ENCODE measurements around the gene BRCC3. TPM values are rescaled to one million over a fixed set of nuclear protein-coding genes. Genes with fewer than 3 reads are reported as not detected.

The BRCC3 gene
- total and polyA plus RNA-seq, 2 of the 13 experiments (the other 11 are each of a cell fraction or from before 2014, with no cell fraction given): 19.8 to 24.3 TPM

DNA sequence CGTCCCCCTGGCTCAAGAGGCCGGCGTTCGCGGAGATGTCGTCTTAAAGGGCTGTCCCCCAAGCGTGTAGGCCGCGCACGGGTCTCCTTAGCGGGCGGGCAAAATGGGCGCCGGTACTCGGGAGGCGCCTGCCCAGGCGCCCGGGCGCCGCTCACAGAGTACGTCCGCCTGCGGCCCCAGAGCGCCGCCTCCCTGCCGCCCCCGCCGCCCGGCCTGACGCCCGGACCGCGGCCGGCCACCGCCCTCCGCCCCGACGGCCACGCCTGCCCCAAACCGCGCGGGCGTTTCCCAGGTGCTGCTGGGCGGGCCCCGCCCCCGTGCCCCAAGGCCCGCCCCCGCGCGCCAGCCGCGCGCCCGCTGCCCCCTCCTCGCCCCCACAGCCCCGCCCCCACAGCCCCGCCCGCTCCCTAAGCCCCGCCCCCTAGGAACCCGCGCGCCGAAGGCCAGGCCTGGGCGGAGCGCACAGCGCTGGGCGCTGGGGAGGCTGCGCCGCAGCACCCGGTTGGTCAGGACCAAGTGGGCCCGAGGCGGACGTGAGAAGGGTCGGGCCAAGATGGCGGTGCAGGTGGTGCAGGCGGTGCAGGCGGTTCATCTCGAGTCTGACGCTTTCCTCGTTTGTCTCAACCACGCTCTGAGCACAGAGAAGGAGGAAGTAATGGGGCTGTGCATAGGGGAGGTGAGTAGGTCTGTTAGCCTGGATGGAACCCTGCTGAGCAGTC, at the start of gene BRCC3, which contains the start of the genes CMC4 and MTCP1 (continued):
- TF ChIP-seq, protein P1, sequence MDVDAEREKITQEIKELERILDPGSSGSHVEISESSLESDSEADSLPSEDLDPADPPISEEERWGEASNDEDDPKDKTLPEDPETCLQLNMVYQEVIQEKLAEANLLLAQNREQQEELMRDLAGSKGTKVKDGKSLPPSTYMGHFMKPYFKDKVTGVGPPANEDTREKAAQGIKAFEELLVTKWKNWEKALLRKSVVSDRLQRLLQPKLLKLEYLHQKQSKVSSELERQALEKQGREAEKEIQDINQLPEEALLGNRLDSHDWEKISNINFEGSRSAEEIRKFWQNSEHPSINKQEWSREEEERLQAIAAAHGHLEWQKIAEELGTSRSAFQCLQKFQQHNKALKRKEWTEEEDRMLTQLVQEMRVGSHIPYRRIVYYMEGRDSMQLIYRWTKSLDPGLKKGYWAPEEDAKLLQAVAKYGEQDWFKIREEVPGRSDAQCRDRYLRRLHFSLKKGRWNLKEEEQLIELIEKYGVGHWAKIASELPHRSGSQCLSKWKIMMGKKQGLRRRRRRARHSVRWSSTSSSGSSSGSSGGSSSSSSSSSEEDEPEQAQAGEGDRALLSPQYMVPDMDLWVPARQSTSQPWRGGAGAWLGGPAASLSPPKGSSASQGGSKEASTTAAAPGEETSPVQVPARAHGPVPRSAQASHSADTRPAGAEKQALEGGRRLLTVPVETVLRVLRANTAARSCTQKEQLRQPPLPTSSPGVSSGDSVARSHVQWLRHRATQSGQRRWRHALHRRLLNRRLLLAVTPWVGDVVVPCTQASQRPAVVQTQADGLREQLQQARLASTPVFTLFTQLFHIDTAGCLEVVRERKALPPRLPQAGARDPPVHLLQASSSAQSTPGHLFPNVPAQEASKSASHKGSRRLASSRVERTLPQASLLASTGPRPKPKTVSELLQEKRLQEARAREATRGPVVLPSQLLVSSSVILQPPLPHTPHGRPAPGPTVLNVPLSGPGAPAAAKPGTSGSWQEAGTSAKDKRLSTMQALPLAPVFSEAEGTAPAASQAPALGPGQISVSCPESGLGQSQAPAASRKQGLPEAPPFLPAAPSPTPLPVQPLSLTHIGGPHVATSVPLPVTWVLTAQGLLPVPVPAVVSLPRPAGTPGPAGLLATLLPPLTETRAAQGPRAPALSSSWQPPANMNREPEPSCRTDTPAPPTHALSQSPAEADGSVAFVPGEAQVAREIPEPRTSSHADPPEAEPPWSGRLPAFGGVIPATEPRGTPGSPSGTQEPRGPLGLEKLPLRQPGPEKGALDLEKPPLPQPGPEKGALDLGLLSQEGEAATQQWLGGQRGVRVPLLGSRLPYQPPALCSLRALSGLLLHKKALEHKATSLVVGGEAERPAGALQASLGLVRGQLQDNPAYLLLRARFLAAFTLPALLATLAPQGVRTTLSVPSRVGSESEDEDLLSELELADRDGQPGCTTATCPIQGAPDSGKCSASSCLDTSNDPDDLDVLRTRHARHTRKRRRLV (CRISPR knock-in tag; IDR thresholded peaks at IDR 0.05): no peak
- TF ChIP-seq AHR (CRISPR knock-in tag; IDR thresholded peaks at IDR 0.05) (no peak), NAIF1 (CRISPR knock-in tag; IDR thresholded peaks at IDR 0.05; ENCODE audit: borderline replicate concordance) (no peak), IRX3 (CRISPR knock-in tag; IDR thresholded peaks at IDR 0.05; ENCODE audit: borderline replicate concordance, low read depth) (no peak), HHEX (CRISPR knock-in tag; IDR thresholded peaks at IDR 0.05) (no peak), HNF4G (IDR thresholded peaks at IDR 0.05; ENCODE audit: borderline replicate concordance, low read depth, low read length) (no peak), HNF4G (CRISPR knock-in tag; IDR thresholded peaks at IDR 0.05; ENCODE audit: borderline replicate concordance, low read depth) (no peak), ZFX (CRISPR knock-in tag; IDR thresholded peaks at IDR 0.05; ENCODE audit: low read depth) (peak; percentile 79), HOXA9 (CRISPR knock-in tag; IDR thresholded peaks at IDR 0.05; ENCODE audit: borderline replicate concordance) (no peak), YY1 (IDR thresholded peaks at IDR 0.05; ENCODE audit: insufficient read depth, insufficient replicate concordance, low read depth, low read length) (peak; percentile 89), HMG20B (CRISPR knock-in tag; conservative IDR thresholded peaks at IDR 0.05) (no peak), ZFP1 (CRISPR knock-in tag; IDR thresholded peaks at IDR 0.05) (no peak)
- TF ChIP-seq, protein P2, sequence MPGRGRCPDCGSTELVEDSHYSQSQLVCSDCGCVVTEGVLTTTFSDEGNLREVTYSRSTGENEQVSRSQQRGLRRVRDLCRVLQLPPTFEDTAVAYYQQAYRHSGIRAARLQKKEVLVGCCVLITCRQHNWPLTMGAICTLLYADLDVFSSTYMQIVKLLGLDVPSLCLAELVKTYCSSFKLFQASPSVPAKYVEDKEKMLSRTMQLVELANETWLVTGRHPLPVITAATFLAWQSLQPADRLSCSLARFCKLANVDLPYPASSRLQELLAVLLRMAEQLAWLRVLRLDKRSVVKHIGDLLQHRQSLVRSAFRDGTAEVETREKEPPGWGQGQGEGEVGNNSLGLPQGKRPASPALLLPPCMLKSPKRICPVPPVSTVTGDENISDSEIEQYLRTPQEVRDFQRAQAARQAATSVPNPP (CRISPR knock-in tag; IDR thresholded peaks at IDR 0.05): no peak
- TF ChIP-seq, protein P3, sequence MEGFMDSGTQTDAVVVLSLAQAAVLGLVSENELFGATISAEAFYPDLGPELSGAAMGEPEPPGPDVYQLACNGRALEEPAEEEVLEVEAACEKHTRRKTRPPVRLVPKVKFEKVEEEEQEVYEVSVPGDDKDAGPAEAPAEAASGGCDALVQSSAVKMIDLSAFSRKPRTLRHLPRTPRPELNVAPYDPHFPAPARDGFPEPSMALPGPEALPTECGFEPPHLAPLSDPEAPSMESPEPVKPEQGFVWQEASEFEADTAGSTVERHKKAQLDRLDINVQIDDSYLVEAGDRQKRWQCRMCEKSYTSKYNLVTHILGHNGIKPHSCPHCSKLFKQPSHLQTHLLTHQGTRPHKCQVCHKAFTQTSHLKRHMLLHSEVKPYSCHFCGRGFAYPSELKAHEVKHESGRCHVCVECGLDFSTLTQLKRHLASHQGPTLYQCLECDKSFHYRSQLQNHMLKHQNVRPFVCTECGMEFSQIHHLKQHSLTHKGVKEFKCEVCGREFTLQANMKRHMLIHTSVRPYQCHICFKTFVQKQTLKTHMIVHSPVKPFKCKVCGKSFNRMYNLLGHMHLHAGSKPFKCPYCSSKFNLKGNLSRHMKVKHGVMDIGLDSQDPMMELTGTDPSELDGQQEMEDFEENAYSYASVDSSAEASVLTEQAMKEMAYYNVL (CRISPR knock-in tag; IDR thresholded peaks at IDR 0.05; ENCODE audit: borderline replicate concordance): no peak
- TF ChIP-seq, protein P4, sequence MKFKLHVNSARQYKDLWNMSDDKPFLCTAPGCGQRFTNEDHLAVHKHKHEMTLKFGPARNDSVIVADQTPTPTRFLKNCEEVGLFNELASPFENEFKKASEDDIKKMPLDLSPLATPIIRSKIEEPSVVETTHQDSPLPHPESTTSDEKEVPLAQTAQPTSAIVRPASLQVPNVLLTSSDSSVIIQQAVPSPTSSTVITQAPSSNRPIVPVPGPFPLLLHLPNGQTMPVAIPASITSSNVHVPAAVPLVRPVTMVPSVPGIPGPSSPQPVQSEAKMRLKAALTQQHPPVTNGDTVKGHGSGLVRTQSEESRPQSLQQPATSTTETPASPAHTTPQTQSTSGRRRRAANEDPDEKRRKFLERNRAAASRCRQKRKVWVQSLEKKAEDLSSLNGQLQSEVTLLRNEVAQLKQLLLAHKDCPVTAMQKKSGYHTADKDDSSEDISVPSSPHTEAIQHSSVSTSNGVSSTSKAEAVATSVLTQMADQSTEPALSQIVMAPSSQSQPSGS (CRISPR knock-in tag; IDR thresholded peaks at IDR 0.05): no peak
- TF ChIP-seq, protein P5, sequence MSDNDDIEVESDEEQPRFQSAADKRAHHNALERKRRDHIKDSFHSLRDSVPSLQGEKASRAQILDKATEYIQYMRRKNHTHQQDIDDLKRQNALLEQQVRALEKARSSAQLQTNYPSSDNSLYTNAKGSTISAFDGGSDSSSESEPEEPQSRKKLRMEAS (IDR thresholded peaks at IDR 0.05): peak; percentile 63; the same call in 1 of the 2 replicates

Data from HepG2 (cell line).